Epithelial cell of prostate (primary cell): Measurements from ENCODE around the gene CARF.
A peak's percentile ranks its signal among the peaks of the same experiment; 100 is the strongest.
"Not testable (repeated sequence)": the region's sequence is repeated elsewhere in the genome, so short reads cannot be mapped to it uniquely, and the experiment has no call there.

Source experiments
- DNase-seq: peaks from one replicate; pipeline ENCODE4 v3.0.0-alpha.2; 2011; ENCODE audit warnings: low read depth, low spot score
- H3K27ac ChIP-seq: fragments of 450-650 bp; 2 replicates; pipeline ENCODE4 v1.5.1; 2017; ENCODE audit warnings: mild to moderate bottlenecking

The CARF gene

GRCh38 chr2:202911512-202912341, at the start of gene CARF, which contains the start of gene WDR12:
Gene CARF (plus strand): TSS chr2:202912275. CDS start chr2:202941903, 29,628 bp downstream.
Gene WDR12 (minus strand): TSS chr2:202911673. CDS start chr2:202911476, 197 bp downstream.
- peak; percentile 62 for DNase-seq
- peak within 1 kb of the TSS; percentile 93 for H3K27ac ChIP-seq

- no peak for DNase-seq
- H3K27ac ChIP-seq, result peak overlapping the region; percentile 64
Measured at GRCh38 chr2:202870431-202871299, 41.4 kb upstream of the CARF start.

- H3K27ac ChIP-seq, result peak within 1 kb of the TSS; percentile 64
- no peak for DNase-seq
Measured at GRCh38 chr2:202871300-202872141, 40.6 kb upstream of the CARF start, which contains the start of gene ICA1L. Gene ICA1L (minus strand): TSS chr2:202871766. CDS start chr2:202829009, 42,757 bp downstream.

DNA sequence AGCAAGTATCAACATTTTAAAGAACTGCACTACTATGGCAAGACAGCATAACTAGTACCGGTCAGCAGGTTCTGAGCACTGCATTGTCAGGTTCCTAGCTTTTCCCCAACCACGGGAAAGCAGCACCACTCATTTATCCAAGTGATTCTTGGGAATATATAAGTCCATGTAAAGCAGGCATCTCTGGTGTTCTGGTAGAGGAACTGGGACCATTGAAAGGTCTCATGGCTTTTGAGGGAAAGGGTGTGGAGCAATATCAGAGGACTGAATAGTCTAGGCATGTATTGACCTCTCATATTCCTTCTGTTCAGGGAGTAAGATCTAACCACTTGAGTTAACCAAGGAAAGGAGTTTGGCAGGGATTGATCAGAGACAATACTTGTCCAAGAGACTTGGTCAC, 34.4 kb upstream of the CARF start:
- H3K27ac ChIP-seq, result no peak overlapping the region
- DNase-seq, result no peak

DNA sequence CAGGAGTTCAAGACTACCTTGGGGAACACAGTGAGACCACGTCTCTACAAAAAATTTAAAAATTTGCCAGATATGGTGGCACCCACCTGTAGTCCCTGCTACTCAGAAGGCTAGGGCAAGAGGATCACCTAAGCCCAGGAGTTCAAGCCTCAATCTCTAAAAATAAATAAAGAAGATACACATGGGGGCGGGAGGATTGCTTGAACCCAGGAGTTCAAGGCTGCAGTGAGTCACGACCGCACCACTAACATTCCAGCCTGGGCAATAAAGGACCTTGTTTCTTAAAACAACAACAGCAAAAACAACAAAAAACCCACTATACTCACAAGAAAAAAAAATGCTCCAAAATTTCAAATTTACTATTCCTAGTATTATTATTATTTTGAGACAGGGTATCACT, 30.5 kb upstream of the CARF start:
- H3K27ac ChIP-seq, result no peak overlapping the region
- DNase-seq, result no peak

GRCh38 chr2:202883987-202884675, 27.9 kb upstream of the CARF start:
- H3K27ac ChIP-seq, result no peak overlapping the region
- no peak for DNase-seq

- DNase-seq, result no peak
- H3K27ac ChIP-seq, result no peak overlapping the region
Measured at GRCh38 chr2:202885190-202885589, 26.9 kb upstream of the CARF start.

GRCh38 chr2:202905507-202905906, 6.6 kb upstream of the CARF start:
- H3K27ac ChIP-seq, DNase-seq: not testable (repeated sequence)

GRCh38 chr2:202908186-202908585, 3.9 kb upstream of the CARF start:
- no peak for DNase-seq
- H3K27ac ChIP-seq, result no peak overlapping the region

GRCh38 chr2:202909394-202910192, 2.5 kb upstream of the CARF start:
- no peak overlapping the region for H3K27ac ChIP-seq
- no peak for DNase-seq

DNA sequence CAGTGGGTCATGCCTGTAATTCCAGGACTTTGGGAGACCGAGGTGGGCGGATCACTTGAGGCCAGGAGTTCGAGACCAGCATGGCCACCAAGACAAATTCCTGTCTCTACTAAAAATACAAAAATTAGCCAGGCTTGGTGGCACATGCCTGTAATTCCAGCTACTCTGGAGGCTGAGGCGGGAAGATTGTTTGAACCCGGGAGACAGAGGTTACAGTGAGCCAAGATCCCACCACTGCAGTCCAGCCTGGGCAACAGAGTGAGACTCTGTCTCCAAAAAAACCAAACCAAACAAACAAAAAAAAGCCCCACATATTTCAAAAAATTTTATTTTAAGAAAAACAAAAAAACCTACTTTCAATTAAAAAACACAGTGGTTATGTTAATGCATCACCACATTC, 1.8 kb upstream of the CARF start:
- not testable (repeated sequence) for H3K27ac ChIP-seq, DNase-seq

DNA sequence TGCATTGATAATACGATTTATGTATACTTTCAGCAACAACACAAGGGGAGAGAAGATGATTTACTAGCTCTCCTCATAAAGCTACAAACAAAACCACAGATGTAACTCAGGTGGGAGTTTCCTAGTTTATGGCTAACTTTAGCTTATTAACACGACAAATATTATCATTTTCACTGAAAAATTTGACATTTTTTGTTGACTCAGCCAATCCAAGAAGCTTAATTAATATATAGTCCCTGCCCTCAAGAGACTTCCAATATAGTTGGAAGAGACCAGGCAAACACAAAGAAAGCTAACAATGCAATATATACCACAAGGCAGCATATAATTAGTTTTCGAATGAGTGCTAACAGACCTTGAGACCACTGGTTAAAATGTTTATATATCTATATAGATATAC, 1.4 kb upstream of the CARF start:
- DNase-seq, result no peak
- no peak overlapping the region for H3K27ac ChIP-seq

- DNase-seq, result no peak
- H3K27ac ChIP-seq, result peak overlapping the region; percentile 93
Measured at GRCh38 chr2:202911203-202911511, 918 bp upstream of the CARF start.

GRCh38 chr2:202912342-202913201, 497 bp downstream of the CARF start:
- peak overlapping the region; percentile 93 for H3K27ac ChIP-seq
- not testable (repeated sequence) for DNase-seq

DNA sequence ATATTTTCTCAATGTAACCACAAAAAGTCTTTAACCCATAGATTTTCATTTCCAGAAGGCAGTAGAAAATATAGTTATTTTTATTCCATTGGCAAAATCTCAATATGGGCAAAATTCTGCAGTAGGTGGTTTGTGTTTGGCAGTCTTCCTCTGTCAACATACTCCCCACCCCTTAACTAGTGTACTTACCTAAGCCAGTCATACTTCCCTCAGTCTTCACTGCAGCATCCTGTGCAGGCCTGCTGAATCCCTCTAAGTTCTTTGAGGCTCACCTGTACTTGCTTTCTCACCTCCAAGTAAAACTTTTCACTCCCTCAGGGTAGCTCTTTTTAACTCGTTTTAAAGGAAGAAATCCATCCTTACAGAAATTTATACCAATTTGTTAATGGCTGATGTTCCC, 6.8 kb downstream of the CARF start:
- H3K27ac ChIP-seq, result no peak overlapping the region
- no peak for DNase-seq

- peak overlapping the region; percentile 43 for H3K27ac ChIP-seq
- DNase-seq, result no peak
Measured at GRCh38 chr2:202932425-202933138, 20.5 kb downstream of the CARF start.

- no peak for DNase-seq
- peak overlapping the region; percentile 43 for H3K27ac ChIP-seq
Measured at GRCh38 chr2:202933139-202933510, 21.1 kb downstream of the CARF start.
